IgD-negative memory B cell (primary cell): ENCODE results near the gene MBNL2. TPM values are rescaled to one million over a fixed set of nuclear protein-coding genes. Genes with fewer than 3 reads are reported as not detected.

ENCODE experiments used
- H3K27ac Mint-ChIP-seq, 3 donors: one replicate each; pipeline ENCODE4 v1.8.0; 2020 to 2022; ENCODE audit warnings: mild to moderate bottlenecking in 3 of 3, mixed read lengths in 3 of 3, moderate library complexity in 1 of 3
- H3K27me3 Mint-ChIP-seq: one replicate; pipeline ENCODE4 v1.8.0; 2021; ENCODE audit warnings: mixed read lengths
- H3K36me3 Mint-ChIP-seq: one replicate; pipeline ENCODE4 v1.8.0; 2020; ENCODE audit warnings: mild to moderate bottlenecking, mixed read lengths
- H3K4me1 Mint-ChIP-seq, 3 donors: one replicate each; pipeline ENCODE4 v1.8.0; 2020 to 2022; ENCODE audit warnings: mixed read lengths in 3 of 3, mild to moderate bottlenecking in 1 of 3
- H3K4me3 Mint-ChIP-seq, 4 donors: one replicate each; pipeline ENCODE4 v1.8.0; 2020 to 2022; ENCODE audit warnings: mild to moderate bottlenecking in 4 of 4, mixed read lengths in 4 of 4, moderate library complexity in 3 of 4
- H3K9me3 Mint-ChIP-seq, 3 donors: one replicate each; pipeline ENCODE4 v1.8.0; 2020 to 2021; ENCODE audit warnings: mixed read lengths in 3 of 3, mild to moderate bottlenecking in 1 of 3
- polyA plus RNA-seq: library from polyadenylated mRNA; unstranded; fragments of 300-500 nt; fragmentation: Illumina TruSeq; gene quantifications from one replicate; pipeline ENCODE4 v1.2.3, GENCODE V29; 2021

MBNL2 gene
- polyA plus RNA-seq, 1 donor from 2014 or later = 15.9 TPM

GRCh38 chr13:97366172-97366688 is 144.1 kb downstream of the MBNL2 start:
- H3K4me1 Mint-ChIP-seq = peaks cover 12 to 16% (median 13%) of the 10 kb centered on the region in 3 donors
- no peak overlapping the region for H3K27ac Mint-ChIP-seq
- H3K36me3 Mint-ChIP-seq = peaks cover 12% of the 10 kb centered on the region
- H3K4me3 Mint-ChIP-seq = no peak overlapping the region
- H3K27me3 Mint-ChIP-seq = no peaks in the 10 kb centered on the region
- H3K9me3 Mint-ChIP-seq = no peaks in the 10 kb centered on the region

DNA sequence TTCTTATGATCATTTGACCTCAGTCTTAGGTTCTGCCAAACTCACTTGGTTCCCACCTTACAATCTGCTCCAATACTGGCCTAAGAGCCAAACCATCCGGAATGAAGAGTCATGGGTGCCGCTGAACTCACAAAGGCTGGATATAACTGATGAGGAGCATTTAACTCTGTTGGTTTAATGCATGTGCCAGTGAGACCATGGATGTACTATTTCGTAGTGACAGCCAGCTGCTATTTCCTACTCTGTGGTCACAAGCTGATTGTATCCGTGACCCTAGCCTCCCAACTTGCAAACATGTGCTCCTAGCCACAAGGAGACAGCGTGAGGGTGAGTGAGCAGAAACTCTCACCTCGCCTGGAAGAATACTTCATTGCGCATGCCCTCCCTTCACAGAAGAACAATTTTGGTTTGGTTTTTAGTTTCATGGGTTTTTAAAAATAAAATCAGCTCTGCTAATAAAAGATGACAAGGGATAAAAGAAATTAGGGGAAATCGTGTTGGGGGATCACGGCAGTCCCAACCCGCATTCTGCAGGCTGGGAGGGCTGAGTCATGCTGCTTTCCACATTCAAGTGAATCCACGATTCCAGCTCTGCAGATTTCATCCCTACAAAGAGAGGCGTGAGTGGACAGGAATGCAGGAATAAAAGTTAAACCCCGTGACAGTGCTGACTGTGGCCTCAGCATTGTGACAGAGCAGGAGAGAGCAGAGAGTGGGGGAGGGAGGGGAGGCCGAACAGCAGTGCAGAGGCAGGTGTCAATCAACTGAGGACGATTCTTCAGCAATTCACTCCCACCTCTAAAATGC is 145.1 kb downstream of the MBNL2 start:
- Mint-ChIP-seq H3K36me3 (peaks cover 8% of the 10 kb centered on the region), H3K9me3 (no peaks in the 10 kb centered on the region), H3K4me1 (peaks cover 12 to 14% (median 13%) of the 10 kb centered on the region in 3 donors), H3K4me3 (peak overlapping the region in 2 of 4 donors; percentile 0 to 61), H3K27me3 (no peaks in the 10 kb centered on the region), H3K27ac (no peak overlapping the region)

GRCh38 chr13:97369261-97369893 is 147.2 kb downstream of the MBNL2 start:
- no peaks in the 10 kb centered on the region for H3K9me3 Mint-ChIP-seq
- peaks cover 9 to 13% (median 12%) of the 10 kb centered on the region in 3 donors for H3K4me1 Mint-ChIP-seq
- H3K27me3 Mint-ChIP-seq = no peaks in the 10 kb centered on the region
- peaks cover 4% of the 10 kb centered on the region for H3K36me3 Mint-ChIP-seq
- H3K4me3 Mint-ChIP-seq = peak overlapping the region; percentile 11 to 93 (median 58)
- H3K27ac Mint-ChIP-seq = peak overlapping the region in 2 of 3 donors; percentile 33 to 76

GRCh38 chr13:97371486-97372109 is 149.5 kb downstream of the MBNL2 start:
- Mint-ChIP-seq H3K4me1 (peaks cover 10 to 13% (median 12%) of the 10 kb centered on the region in 3 donors), H3K9me3 (no peaks in the 10 kb centered on the region), H3K36me3 (peaks cover 16% of the 10 kb centered on the region), H3K27ac (no peak overlapping the region), H3K27me3 (no peaks in the 10 kb centered on the region), H3K4me3 (no peak overlapping the region)

- Mint-ChIP-seq H3K27ac (no peak overlapping the region), H3K36me3 (peaks cover 15% of the 10 kb centered on the region), H3K4me1 (peaks cover 10 to 12% (median 11%) of the 10 kb centered on the region in 3 donors), H3K4me3 (no peak overlapping the region), H3K27me3 (no peaks in the 10 kb centered on the region), H3K9me3 (no peaks in the 10 kb centered on the region)
These were observed 150.8 kb downstream of the MBNL2 start for GRCh38 chr13:97372936-97373335.

DNA sequence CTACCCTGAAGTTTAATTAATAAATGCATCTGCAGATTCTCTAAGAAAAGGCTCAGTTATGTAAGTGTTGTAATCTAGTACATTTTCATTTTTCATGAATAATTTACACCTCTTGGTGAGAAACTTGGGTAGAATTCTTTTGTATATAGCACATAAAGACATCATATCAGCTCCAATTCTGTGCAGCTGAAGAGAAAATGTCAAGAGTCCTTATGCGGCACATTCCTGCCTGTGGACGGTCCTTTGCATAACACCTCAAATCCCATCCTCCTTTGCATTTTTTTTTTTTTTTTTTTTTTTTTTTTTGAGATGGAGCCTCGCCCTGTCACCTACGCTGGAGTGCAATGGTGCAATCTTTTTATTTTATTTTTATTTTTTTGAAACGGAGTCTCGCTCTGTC is 151.7 kb downstream of the MBNL2 start:
- Mint-ChIP-seq H3K4me3 (no peak overlapping the region), H3K9me3 (no peaks in the 10 kb centered on the region), H3K27me3 (no peaks in the 10 kb centered on the region), H3K36me3 (peaks cover 17% of the 10 kb centered on the region), H3K27ac (no peak overlapping the region), H3K4me1 (peaks cover 6 to 7% (median 7%) of the 10 kb centered on the region in 3 donors)

- no peak overlapping the region for H3K4me3 Mint-ChIP-seq
- peaks cover 0 to 2% (median 0%) of the 10 kb centered on the region in 3 donors for H3K4me1 Mint-ChIP-seq
- no peaks in the 10 kb centered on the region for H3K27me3 Mint-ChIP-seq
- peak overlapping the region in 1 of 3 donors; percentile 84 for H3K27ac Mint-ChIP-seq
- H3K36me3 Mint-ChIP-seq = peaks cover 25% of the 10 kb centered on the region
- H3K9me3 Mint-ChIP-seq = peaks cover 0 to 2% (median 0%) of the 10 kb centered on the region in 3 donors
These were observed 154.8 kb downstream of the MBNL2 start for GRCh38 chr13:97376981-97377380.

GRCh38 chr13:97379386-97379785 is 157.3 kb downstream of the MBNL2 start:
- H3K4me1 Mint-ChIP-seq = peaks cover 0 to 4% (median 2%) of the 10 kb centered on the region in 3 donors
- H3K4me3 Mint-ChIP-seq = no peak overlapping the region
- peaks cover 0 to 2% (median 0%) of the 10 kb centered on the region in 3 donors for H3K9me3 Mint-ChIP-seq
- H3K27ac Mint-ChIP-seq = no peak overlapping the region
- peaks cover 25% of the 10 kb centered on the region for H3K36me3 Mint-ChIP-seq
- no peaks in the 10 kb centered on the region for H3K27me3 Mint-ChIP-seq

DNA sequence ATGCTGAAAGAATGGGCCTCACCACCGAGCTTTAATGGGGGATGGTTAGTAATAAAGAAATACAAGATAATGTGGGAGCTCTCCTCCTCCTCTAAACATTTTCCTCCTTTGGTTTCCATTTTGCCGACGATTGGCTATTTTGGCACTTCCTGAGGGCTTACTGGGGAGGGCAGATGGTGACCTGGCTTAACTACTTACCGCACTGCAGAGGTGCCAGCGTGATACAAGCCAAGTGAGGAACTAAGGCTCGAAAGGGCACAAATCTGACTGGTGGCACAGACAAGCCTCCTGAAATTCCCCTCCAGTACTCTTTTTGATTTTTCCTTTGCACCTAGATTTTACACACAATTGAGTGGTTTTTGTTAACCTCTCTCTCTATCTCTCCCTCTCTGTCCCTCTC is 158.6 kb downstream of the MBNL2 start:
- Mint-ChIP-seq H3K27ac (no peak overlapping the region), H3K36me3 (peaks cover 17% of the 10 kb centered on the region), H3K4me1 (peaks cover 0 to 5% (median under 1%) of the 10 kb centered on the region in 3 donors), H3K4me3 (no peak overlapping the region), H3K27me3 (no peaks in the 10 kb centered on the region), H3K9me3 (peaks cover 0 to 2% (median 0%) of the 10 kb centered on the region in 3 donors)

GRCh38 chr13:97381189-97381588 is 159.1 kb downstream of the MBNL2 start:
- Mint-ChIP-seq H3K4me1 (peaks cover 0 to 8% (median 2%) of the 10 kb centered on the region in 3 donors), H3K36me3 (peaks cover 15% of the 10 kb centered on the region), H3K27me3 (no peaks in the 10 kb centered on the region), H3K4me3 (no peak overlapping the region), H3K9me3 (peaks cover 0 to 3% (median 0%) of the 10 kb centered on the region in 3 donors), H3K27ac (no peak overlapping the region)

- Mint-ChIP-seq H3K27ac (no peak overlapping the region), H3K4me3 (no peak overlapping the region), H3K27me3 (no peaks in the 10 kb centered on the region), H3K9me3 (peaks cover 0 to 3% (median 0%) of the 10 kb centered on the region in 3 donors), H3K4me1 (peaks cover 4 to 14% (median 9%) of the 10 kb centered on the region in 3 donors), H3K36me3 (peaks cover 20% of the 10 kb centered on the region)
These were observed 160.1 kb downstream of the MBNL2 start for GRCh38 chr13:97382276-97382675.

DNA sequence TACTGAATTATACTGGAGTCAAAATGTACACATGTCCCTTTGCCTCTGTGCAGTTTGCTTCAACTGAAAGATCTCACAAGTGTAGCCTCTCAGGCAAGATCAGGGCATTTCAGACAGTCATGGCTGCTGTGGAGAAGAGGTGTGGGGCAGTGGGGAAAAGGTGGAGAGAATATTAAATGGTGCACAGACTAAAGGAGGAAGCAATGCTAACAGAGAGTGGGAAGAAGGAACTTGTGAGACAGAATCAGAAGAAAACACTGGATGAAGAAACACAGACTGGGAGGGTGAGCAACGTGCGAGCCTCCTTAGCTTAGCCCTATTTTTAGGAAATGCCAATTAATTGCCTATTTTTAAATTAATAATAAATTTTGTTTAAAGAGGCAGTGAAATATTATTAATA is 162.2 kb downstream of the MBNL2 start:
- Mint-ChIP-seq H3K27ac (no peak overlapping the region), H3K36me3 (peaks cover 15% of the 10 kb centered on the region), H3K9me3 (peaks cover 0 to 2% (median 0%) of the 10 kb centered on the region in 3 donors), H3K4me3 (no peak overlapping the region), H3K27me3 (no peaks in the 10 kb centered on the region), H3K4me1 (peaks cover 7 to 23% (median 18%) of the 10 kb centered on the region in 3 donors)

DNA sequence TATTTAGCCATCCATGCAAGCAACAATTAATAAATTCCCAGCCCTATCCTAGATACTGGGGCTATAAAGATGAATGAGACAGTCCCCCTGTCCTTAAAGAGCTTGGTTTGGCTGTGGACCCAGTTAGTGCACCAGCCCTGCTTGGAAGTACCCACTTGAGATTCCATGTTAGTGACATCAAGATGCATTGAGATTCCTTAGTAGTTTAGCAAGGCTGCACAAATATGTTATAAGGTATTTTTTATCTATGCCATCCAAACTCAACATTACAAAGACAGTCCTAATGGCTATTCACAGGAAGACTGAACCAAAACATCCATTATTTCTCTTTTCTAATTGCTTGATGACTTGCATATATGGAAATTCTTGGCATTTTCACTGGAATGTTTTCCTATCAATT is 163.0 kb downstream of the MBNL2 start:
- Mint-ChIP-seq H3K36me3 (peaks cover 14% of the 10 kb centered on the region), H3K27me3 (no peaks in the 10 kb centered on the region), H3K4me1 (peaks cover 7 to 23% (median 18%) of the 10 kb centered on the region in 3 donors)

GRCh38 chr13:97385854-97386253 is 163.7 kb downstream of the MBNL2 start:
- Mint-ChIP-seq H3K9me3 (peaks cover 0 to 2% (median 0%) of the 10 kb centered on the region in 3 donors), H3K27ac (no peak overlapping the region), H3K36me3 (peaks cover 14% of the 10 kb centered on the region), H3K27me3 (no peaks in the 10 kb centered on the region), H3K4me1 (peaks cover 7 to 23% (median 18%) of the 10 kb centered on the region in 3 donors), H3K4me3 (no peak overlapping the region)

More for the DNA sequence above, 163.0 kb downstream of the MBNL2 start:
- Mint-ChIP-seq H3K9me3 (peaks cover 0 to 2% (median 0%) of the 10 kb centered on the region in 3 donors), H3K27ac (no peak overlapping the region), H3K4me3 (no peak overlapping the region)
